GM21367 (cell line): Measurements from ENCODE around the gene CEP120.
"Not testable (repeated sequence)": the region's sequence is repeated elsewhere in the genome, so short reads cannot be mapped to it uniquely, and the experiment has no call there.

Source experiments
- ATAC-seq: cut with Tn5 transposase; IDR thresholded peaks from one replicate; pipeline ENCODE4 v1.9.1; 2021; ENCODE audit not compliant: unreplicated experiment

The CEP120 gene

DNA sequence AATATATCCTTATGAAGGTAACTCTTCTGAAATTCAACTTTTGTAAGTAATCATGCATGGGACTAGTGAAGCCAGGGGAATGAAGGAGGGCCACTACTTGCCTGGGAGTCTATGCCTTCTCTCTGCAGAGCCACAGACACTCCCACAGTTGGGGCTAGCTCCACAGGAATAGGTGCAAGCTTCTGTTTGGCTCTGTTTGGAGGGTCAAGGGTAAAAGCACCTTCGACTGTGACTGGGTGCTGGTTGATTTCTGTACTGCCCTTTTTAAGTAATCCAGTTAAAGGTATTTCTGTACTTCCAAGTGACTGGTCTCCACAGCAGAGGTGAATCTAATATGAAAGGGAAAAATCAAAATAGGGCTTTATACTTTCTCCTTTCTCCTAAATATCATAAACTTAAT is 32.2 kb downstream of the CEP120 start:
- ATAC-seq = no peak

DNA sequence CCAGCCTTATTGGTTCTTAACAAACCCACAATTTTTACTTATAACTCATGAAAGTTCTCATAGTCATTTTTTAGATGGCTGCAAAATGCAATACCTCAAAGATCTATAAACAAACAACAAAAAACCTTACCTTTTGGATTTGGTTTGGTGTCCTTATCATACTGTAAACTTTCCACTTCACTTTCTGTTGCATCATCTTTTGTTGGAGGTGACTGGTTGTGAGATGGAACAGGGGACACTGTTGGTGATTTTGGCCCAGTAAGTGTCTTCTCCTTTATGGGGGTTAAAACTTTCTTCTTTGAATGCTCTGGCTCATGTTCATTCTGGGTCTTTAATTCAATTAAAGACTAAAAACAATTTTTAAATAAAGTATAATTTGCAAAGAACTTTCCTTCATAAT is 33.4 kb downstream of the CEP120 start:
- no peak for ATAC-seq

DNA sequence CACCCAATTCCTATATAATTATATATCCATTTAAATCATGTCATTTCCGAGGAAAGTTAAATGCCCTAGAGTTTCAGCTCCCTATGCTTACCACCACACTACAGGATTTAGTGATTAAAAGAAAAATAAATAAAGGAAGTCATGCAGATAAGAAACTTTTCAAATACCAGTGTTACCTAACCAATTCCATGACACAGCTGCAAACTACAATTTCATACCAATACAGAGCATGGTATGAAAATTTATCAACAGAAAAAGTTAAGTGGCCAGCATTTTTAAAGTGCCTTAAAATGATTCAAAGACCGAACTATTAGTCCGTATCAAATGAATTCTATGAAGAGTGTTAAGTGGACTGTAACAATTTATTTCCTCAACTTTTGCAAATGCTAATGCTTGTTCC is 35.9 kb downstream of the CEP120 start:
- ATAC-seq = no peak

DNA sequence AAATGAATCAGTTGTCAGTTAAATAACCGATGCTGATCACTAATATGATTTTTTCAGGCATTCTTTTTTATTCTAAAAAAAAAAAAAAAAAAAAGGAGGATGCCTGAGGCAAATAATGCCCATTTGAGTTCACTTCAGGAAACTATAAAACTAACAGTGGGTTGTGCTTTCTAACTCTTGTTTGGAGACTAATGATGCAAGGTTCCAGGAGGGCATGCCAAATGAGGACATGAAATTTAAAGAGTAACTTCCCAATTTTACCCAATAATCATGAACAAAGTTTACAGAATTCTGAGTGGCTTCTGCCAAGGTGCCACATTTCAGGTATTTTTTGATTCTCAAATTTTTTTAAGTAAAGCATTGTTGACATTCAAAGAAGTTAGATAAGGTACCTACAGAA is 41.0 kb downstream of the CEP120 start:
- ATAC-seq = no peak

DNA sequence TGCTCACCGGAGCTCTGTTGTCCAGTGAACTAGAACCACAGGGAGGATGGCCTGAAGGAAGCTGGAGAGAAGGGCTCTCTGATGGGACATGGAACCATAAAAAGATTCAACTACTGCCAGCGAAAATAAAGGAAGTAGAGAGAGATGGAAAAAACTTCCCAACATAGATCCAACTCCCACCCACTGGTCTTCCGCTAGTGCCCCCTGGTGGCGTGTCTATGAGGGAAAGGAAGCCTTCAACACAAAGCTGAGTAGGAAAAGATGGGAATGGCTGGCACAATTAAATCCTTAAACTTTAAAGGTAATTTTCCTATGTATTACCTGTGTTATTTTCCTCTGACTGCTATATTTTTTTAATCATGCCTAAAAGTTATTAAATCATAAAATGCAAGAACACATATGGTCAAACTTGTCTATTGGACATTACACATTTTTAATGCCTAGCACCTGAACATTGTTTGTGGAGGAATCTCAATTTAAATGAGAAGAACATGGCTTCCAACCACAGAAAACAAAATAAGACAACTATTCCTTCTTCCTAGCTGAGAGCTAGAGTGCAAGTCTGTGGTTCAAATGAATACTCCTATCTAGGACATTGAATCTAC is 51.5 kb downstream of the CEP120 start:
- ATAC-seq = no peak

DNA sequence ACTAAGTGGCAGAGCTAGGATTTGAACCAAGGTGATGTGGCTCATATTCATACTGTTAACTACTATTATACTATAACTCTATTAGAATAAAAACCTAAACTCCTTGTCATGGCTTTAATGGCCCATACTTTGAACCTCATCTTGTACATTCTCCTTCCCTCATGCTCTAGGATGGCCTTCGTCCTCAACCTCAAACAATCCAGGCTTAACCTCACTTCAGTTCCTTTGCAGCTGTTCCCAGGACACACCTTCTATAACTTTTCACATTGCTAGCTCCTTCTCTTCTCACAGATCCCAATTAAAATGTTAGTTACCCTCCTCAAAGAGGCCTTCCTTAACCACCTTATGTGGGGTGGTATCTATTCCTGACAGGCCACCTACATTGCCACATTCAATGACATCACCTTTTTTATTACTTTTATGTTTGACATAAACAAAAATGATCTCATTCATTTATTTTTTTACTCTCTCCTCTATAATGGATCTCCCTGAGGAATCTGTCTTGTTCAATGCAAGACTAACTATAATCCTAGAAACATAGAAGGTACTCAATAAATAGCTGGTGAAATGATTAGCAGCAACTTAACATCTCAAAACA is 53.7 kb downstream of the CEP120 start:
- no peak for ATAC-seq

DNA sequence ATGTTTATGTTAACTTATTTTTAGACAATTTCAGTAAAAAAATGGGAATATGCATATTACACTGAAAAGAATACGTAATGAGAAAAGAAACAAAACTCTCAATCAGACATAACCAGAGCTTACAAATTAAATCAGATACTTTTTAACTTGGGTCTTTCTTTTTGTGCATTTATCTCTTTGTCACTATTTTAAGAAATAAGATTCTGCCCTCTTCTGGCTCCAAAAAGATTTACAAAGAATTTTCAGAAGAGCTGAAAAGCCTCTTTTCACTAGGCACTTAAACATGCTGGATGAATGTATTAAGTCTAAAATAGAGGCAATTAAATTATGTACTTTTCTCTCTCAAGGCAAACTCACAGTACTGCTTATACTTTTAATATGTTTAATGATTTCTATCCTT is 55.5 kb downstream of the CEP120 start:
- no peak for ATAC-seq

DNA sequence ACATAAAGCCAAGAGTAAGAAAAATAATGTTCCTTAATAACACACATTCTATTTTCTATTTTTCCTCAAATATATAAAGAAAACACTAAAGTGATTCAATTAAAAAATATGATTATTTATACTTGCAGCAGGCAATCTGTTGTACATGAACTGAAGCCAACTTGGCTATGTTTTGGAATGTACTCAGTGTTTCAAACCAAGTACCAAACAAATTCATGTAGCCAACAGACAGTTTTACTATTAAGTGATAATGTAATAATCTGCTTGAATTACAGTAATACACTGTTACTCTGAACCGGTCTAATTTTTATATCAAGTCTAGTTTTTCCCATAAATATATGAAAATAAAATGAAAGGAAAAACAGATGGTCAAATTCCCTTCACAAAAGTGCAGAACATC is 58.0 kb downstream of the CEP120 start:
- no peak for ATAC-seq

DNA sequence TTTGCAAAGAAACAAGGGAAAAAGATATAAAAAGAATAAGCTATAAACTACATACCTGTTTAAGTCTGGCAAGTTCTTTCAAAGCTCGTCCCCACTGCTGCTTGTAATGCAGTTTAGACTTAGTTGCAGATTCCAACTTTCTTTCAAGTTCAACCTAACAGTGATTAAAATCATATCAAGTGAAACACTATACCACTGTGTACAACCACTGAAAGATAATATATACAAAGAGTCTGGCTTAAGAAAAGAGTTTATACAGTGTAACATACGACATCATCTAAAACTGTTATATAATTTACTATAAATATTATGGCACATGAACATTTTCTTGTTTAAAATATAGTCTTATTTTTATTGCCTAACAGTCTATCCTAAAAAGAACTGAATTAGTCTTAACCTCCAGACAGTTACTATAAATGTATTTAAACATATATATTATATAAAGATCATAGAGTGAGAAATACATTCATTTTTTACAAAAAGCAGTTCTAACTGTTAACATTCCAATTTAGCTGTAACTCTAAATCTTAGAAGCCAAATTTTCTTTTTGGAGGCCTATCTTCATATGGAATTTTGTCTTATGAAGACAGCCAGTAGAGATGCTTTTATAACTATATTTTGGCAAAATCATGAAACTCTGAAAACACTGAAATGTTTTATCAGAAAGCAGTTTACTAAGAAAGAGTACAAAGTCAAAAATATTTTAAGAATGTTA is 58.6 kb downstream of the CEP120 start:
- no peak for ATAC-seq

DNA sequence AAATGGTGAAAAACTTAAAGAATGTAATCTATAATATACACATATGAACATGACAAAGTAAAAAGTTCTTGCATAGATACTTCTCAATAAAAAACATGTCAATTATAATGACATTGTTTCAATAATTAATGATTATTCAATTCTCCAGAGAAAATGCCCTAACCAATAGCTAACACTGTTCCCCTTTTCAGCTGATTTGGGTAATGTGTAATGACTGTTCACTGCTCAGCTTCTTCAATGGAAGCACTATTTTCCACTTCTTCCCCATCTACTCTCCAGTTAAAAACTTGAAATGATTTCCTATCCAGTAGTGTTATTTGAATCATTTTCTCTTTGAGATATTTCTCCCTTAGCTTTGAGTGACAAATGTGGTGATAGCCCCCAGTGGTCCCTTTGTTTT is 62.3 kb downstream of the CEP120 start:
- no peak for ATAC-seq

DNA sequence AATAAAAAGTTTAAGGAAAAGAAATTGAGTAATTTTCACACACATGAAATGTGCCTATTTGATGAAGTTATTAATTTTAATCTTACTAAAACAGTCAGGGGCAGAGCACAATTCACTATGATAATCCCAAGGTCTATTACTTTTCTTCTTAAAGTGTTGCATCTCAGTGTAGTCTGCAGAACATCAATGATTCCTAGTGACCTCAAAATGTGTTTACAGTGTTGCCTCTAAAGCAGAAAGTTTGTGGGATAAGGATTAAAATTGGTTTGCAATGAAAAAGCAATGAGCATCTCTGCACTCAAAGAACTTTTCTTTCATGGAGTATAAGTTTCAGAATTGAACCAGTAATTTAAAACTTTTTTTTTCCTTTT is 63.0 kb downstream of the CEP120 start:
- ATAC-seq = no peak

DNA sequence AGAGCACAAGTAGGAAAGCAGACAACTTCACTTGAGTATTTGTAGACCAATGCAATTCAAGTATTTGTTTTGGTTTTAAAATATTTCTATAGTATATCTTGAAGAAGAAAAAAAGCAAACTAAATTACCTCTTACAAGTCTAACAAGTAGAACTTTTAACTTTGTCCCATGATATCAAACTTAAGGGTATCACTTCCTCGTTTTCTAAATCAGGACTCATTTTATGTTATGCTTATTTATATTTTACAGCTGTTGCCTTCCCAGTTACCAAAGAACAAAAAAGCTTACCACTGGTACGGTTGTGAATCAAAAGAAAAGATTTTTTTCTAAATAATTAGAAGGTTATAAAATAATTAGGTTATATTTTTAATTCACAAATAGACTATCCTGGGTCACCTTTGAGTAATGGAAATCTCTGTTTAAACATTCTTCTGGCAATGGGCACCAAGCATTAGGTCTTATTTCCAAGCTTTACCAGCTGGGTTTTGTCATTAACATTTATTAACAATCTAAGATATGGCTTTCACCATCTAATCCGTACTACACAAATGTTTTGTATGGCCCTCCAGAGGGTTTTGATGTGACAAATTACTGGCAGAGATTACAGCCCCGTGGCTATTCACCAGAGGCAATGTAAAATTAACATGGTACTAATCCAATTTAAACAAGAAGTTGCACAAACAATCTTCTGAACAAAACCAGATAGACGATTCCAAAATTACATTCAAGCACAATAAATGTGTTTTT is 63.6 kb downstream of the CEP120 start:
- ATAC-seq = no peak

DNA sequence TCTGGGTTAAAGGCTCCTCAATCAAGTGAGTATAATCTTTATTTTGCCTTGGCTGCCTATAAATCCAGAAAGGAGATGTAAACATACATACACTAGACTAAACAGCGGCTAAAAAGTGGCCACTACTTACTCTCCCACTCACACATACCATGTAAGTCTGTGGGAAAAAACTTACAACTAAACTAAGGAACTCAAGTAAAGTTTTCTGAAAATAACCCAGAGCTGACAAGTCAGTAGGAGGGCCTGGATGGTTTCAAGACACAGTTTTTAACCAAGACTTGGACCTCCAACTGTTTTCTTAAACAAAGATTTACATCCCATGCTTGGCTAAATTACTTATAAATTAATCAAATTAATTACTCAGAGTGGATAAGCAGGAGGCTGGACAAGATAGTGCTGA is 64.5 kb downstream of the CEP120 start:
- no peak for ATAC-seq

DNA sequence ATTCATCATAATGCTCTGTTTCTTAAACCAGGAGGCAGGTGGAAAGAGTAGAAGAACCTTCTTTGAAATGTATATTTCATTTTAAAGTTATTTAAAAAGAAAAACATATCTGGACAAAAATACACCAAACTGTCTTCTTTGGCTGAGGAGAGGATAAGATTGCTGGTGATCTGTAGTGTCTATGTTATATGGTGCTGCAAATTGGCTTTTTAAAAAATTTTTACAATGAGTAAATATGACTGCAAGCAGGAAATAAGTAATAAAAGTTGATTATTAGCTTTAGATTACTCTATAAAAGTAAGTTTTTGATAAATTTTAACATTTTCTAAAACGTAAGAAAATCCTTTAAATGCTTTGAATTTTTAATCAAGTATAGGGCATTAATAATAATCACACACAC is 64.9 kb downstream of the CEP120 start:
- no peak for ATAC-seq

DNA sequence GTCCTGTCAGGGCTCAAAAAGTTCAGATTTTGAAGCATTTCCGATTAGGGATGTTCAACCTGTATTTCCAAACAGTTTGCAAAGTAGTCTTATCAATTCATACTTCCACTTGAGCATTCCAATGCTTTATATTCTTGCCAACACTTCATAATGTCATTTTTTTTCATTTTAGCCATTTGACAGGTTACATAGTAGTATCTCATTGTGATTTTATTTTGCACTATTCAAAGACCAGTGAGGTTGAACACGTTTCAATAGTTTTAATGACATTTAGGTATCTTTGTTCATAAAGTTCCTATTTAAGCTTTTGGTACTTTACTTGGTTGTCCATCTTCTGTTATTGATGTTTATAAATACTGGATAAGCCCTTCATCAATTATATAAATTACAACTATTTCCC is 71.4 kb downstream of the CEP120 start:
- ATAC-seq = no peak

DNA sequence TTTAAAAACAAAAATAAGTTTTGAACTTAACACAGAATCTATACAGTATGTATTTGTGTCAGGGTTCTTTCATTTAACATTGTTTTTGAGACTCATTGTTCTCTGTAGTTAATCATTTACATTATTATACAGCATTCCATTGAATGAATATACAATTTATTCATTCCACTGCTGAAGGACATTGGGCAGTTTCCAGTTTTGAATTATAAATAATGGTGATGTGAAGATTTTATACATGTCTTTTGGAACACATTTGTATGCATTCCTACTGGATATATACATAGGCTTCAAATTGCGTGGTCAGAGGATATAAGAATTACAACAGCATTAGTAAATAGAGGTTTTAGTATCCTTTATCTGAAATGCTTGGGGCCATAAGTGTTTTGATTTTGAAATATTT is 72.0 kb downstream of the CEP120 start:
- no peak for ATAC-seq

DNA sequence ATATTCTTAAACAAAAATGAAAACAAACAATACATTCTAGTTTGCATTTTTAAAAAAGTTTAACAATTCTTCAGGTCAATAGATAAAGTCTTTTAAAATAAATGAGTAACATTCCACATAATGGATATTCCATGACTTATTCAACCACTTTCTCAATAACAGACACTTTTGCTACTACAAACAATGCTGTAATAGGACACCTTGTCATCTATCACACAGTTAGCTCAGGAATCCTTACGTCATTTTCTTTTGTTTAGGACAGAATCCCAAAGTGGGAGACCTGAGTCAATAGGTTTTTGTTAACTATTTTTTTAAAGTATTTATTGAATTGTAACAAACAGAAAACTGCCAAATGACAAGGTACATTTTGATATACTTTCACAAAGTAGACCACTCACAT is 72.5 kb downstream of the CEP120 start:
- no peak for ATAC-seq

DNA sequence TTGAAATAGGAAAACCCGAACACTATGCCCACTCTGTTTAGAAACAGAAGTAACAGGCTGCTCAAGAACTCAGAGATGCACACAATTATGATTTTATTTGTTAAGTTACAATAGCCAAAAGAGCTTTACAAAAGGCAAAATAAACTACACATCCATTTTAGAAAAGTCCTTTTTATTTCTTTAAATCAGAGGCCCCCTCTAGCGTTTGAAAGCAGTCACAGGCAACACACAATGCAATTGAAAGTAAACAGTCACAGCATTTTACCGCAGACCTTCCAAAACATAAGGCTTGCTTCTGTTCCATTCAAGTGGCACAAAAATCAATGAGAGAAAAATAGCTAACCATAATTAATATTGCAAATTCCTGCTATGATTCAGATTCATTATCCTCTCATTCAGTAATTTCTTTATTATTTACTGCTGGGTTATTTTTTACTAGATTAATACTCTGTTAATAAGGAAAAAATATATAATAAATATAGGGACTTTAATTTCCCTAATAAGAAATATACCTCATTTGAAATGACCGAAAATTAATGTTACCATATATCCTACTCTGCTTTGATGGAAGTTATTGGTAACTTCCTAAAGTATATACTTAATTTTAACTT is 78.3 kb downstream of the CEP120 start:
- ATAC-seq = no peak

DNA sequence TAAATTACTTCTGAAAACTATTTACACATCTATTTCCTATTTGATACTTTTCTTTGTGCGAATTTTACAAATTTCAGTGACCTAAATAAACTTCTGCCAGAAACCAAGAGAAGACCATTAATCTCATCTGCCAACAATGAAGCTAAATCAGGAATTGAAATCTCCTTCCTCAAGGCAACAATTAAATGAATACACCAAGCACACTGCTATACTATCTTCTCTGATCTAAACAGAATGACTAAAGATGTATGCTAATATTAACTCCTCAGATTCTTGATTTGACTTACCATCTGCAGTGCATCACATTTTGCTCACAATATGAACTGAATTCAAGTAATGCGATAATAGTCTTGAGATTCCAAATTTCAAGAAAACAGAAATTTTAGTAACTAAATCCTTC is 82.3 kb downstream of the CEP120 start:
- ATAC-seq = no peak

DNA sequence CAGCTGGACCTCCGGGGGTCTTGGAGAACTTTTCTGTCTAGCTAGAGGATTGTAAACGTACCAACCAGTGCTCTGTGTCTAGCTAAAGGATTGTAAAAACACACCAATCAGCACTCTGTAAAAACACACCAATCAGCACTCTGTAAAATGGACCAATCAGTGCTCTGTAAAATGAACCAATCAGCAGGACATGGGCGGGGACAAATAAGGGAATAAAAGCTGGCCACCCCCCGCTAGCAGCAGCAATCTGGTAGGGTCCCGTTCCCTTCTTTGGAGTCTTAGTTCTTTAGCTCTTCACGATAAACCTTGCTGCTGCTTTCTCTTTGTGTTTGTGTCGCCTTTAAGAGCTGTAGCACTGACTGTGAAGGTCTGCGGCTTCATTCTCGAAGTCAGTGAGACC is 114.8 kb downstream of the CEP120 start:
- ATAC-seq = not testable (repeated sequence)

DNA sequence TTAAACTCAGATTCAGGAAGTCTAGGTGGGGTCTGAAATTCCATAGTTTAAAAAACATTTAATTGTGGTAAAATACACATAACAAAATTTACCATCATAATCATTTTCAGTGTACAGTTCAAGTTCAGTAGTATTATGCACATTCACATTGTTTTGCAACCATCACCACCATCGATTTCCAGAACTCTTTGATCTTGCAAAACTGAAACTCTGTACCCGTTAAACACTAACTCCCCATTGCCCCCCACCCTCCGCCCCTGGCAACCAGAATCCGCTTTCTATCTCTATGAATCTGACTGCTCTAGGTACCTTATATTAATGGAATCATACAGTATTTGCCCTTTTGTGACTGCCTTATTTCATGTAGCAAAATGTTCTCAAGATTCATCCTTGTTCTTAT is 117.5 kb downstream of the CEP120 start:
- ATAC-seq = no peak
